Activated CD4-positive, alpha-beta T cell treated with anti-CD3 and anti-CD28 coated beads, Interleukin-2, amount 10 ng/mL, durations not matched to agents 24 days and 14 days (primary cell): Measurements from ENCODE around the gene ERG28. TPM values are rescaled to one million over a fixed set of nuclear protein-coding genes. Genes with fewer than 3 reads are reported as not detected.

Experiments
- DNase-seq: peaks from one replicate; pipeline ENCODE4 v3.0.0; 2022
- H3K27ac Mint-ChIP-seq: one replicate; pipeline ENCODE4 v1.8.0; 2022; ENCODE audit warnings: mild to moderate bottlenecking, mixed read lengths
- H3K27me3 Mint-ChIP-seq: one replicate; pipeline ENCODE4 v1.8.0; 2022; ENCODE audit warnings: mixed read lengths
- H3K36me3 Mint-ChIP-seq: one replicate; pipeline ENCODE4 v1.8.0; 2022; ENCODE audit warnings: low read depth, mild to moderate bottlenecking, mixed read lengths
- H3K4me1 Mint-ChIP-seq: one replicate; pipeline ENCODE4 v1.8.0; 2021; ENCODE audit warnings: mixed read lengths
- H3K4me3 Mint-ChIP-seq: one replicate; pipeline ENCODE4 v1.8.0; 2022; ENCODE audit warnings: mild to moderate bottlenecking, moderate library complexity, mixed read lengths
- H3K9me3 Mint-ChIP-seq: one replicate; pipeline ENCODE4 v1.8.0; 2021; ENCODE audit warnings: mixed read lengths
- intact Hi-C: fragments of 100-400 bp; cut with micrococcal nuclease; formaldehyde crosslinking; loops from one replicate; pipeline ENCODE4 v1.15.1; 2023
- total RNA-seq: library from RNA; stranded (reverse); gene quantifications from 2 replicates; pipeline ENCODE4 v1.2.3, GENCODE V29; 2022

The ERG28 gene
- total RNA-seq, 1 donor from 2014 or later, result 20.3 TPM

GRCh38 chr14:75628816-75629215 lies 31.9 kb downstream of the ERG28 start:
- intact Hi-C loops, result no loop called here
- H3K4me3 Mint-ChIP-seq, result no peak overlapping the region
- DNase-seq, result no peak
- no peaks in the 10 kb centered on the region for H3K4me1 Mint-ChIP-seq
- no peak overlapping the region for H3K27ac Mint-ChIP-seq
- H3K9me3 Mint-ChIP-seq, result no peaks in the 10 kb centered on the region
- no peaks in the 10 kb centered on the region for H3K36me3 Mint-ChIP-seq
- no peaks in the 10 kb centered on the region for H3K27me3 Mint-ChIP-seq

GRCh38 chr14:75627406-75627805 lies 33.3 kb downstream of the ERG28 start:
- intact Hi-C loops, result no loop called here
- H3K4me3 Mint-ChIP-seq, result no peak overlapping the region
- H3K27ac Mint-ChIP-seq, result no peak overlapping the region
- H3K9me3 Mint-ChIP-seq, result no peaks in the 10 kb centered on the region
- no peaks in the 10 kb centered on the region for H3K36me3 Mint-ChIP-seq
- no peak for DNase-seq
- H3K27me3 Mint-ChIP-seq, result no peaks in the 10 kb centered on the region
- H3K4me1 Mint-ChIP-seq, result no peaks in the 10 kb centered on the region

GRCh38 chr14:75626863-75627262 lies 33.8 kb downstream of the ERG28 start:
- intact Hi-C loops, result no loop called here
- no peaks in the 10 kb centered on the region for H3K36me3 Mint-ChIP-seq
- H3K4me1 Mint-ChIP-seq, result no peaks in the 10 kb centered on the region
- no peaks in the 10 kb centered on the region for H3K27me3 Mint-ChIP-seq
- no peak overlapping the region for H3K27ac Mint-ChIP-seq
- H3K9me3 Mint-ChIP-seq, result no peaks in the 10 kb centered on the region
- no peak for DNase-seq
- H3K4me3 Mint-ChIP-seq, result no peak overlapping the region

- no peak for DNase-seq
- Mint-ChIP-seq H3K27me3 (no peaks in the 10 kb centered on the region), H3K4me1 (no peaks in the 10 kb centered on the region), H3K9me3 (no peaks in the 10 kb centered on the region), H3K4me3 (no peak overlapping the region), H3K27ac (no peak overlapping the region), H3K36me3 (no peaks in the 10 kb centered on the region)
- intact Hi-C loops, result no loop called here
Measured at GRCh38 chr14:75626396-75626795, 34.3 kb downstream of the ERG28 start.

GRCh38 chr14:75625034-75625433 lies 35.6 kb downstream of the ERG28 start:
- Mint-ChIP-seq H3K36me3 (no peaks in the 10 kb centered on the region), H3K4me1 (no peaks in the 10 kb centered on the region), H3K27ac (no peak overlapping the region), H3K4me3 (no peak overlapping the region), H3K27me3 (no peaks in the 10 kb centered on the region), H3K9me3 (no peaks in the 10 kb centered on the region)
- no peak for DNase-seq
- intact Hi-C loops, result no loop called here

GRCh38 chr14:75619548-75619947 lies 41.1 kb downstream of the ERG28 start:
- no peak overlapping the region for H3K4me3 Mint-ChIP-seq

GRCh38 chr14:75615200-75615599 lies 45.5 kb downstream of the ERG28 start:
- Mint-ChIP-seq H3K4me3 (no peak overlapping the region), H3K9me3 (peaks cover 6% of the 10 kb centered on the region), H3K27ac (no peak overlapping the region), H3K36me3 (peaks cover 2% of the 10 kb centered on the region), H3K27me3 (no peaks in the 10 kb centered on the region), H3K4me1 (no peaks in the 10 kb centered on the region)
- no peak for DNase-seq
- intact Hi-C loops, result no loop called here

More at GRCh38 chr14:75619548-75619947, 41.1 kb downstream of the ERG28 start:
- intact Hi-C loops, result no loop called here
- no peaks in the 10 kb centered on the region for H3K27me3 Mint-ChIP-seq
- no peak overlapping the region for H3K27ac Mint-ChIP-seq
- no peak for DNase-seq
- no peaks in the 10 kb centered on the region for H3K4me1 Mint-ChIP-seq
- H3K36me3 Mint-ChIP-seq, result no peaks in the 10 kb centered on the region
- H3K9me3 Mint-ChIP-seq, result peaks cover 2% of the 10 kb centered on the region

- Mint-ChIP-seq H3K4me3 (no peak overlapping the region), H3K4me1 (no peaks in the 10 kb centered on the region), H3K27ac (no peak overlapping the region), H3K36me3 (peaks cover 2% of the 10 kb centered on the region), H3K9me3 (peaks cover 6% of the 10 kb centered on the region), H3K27me3 (no peaks in the 10 kb centered on the region)
- intact Hi-C loops, result no loop called here
- no peak for DNase-seq
Measured at GRCh38 chr14:75614179-75614578, 46.5 kb downstream of the ERG28 start.

GRCh38 chr14:75612157-75612556 lies 48.5 kb downstream of the ERG28 start:
- no peak overlapping the region for H3K27ac Mint-ChIP-seq
- H3K4me1 Mint-ChIP-seq, result no peaks in the 10 kb centered on the region
- H3K36me3 Mint-ChIP-seq, result peaks cover 4% of the 10 kb centered on the region
- no peak for DNase-seq
- peaks cover 6% of the 10 kb centered on the region for H3K9me3 Mint-ChIP-seq
- no peak overlapping the region for H3K4me3 Mint-ChIP-seq
- intact Hi-C loops, result no loop called here
- no peaks in the 10 kb centered on the region for H3K27me3 Mint-ChIP-seq

- Mint-ChIP-seq H3K4me3 (no peak overlapping the region), H3K27me3 (no peaks in the 10 kb centered on the region), H3K4me1 (no peaks in the 10 kb centered on the region), H3K27ac (no peak overlapping the region), H3K36me3 (peaks cover 4% of the 10 kb centered on the region), H3K9me3 (peaks cover 6% of the 10 kb centered on the region)
- intact Hi-C loops, result no loop called here
- DNase-seq, result no peak
Measured at GRCh38 chr14:75610834-75611233, 49.8 kb downstream of the ERG28 start.

- Mint-ChIP-seq H3K4me1 (no peaks in the 10 kb centered on the region), H3K9me3 (peaks cover 6% of the 10 kb centered on the region), H3K27ac (no peak overlapping the region), H3K4me3 (no peak overlapping the region), H3K36me3 (peaks cover 4% of the 10 kb centered on the region), H3K27me3 (no peaks in the 10 kb centered on the region)
- DNase-seq, result no peak
- intact Hi-C loops, result no loop called here
Measured at GRCh38 chr14:75609606-75610475, 50.8 kb downstream of the ERG28 start.

GRCh38 chr14:75609116-75609515 lies 51.6 kb downstream of the ERG28 start:
- no peak overlapping the region for H3K27ac Mint-ChIP-seq
- H3K36me3 Mint-ChIP-seq, result peaks cover 4% of the 10 kb centered on the region
- H3K4me1 Mint-ChIP-seq, result no peaks in the 10 kb centered on the region
- no peaks in the 10 kb centered on the region for H3K9me3 Mint-ChIP-seq
- no peak overlapping the region for H3K4me3 Mint-ChIP-seq
- no peaks in the 10 kb centered on the region for H3K27me3 Mint-ChIP-seq
- intact Hi-C loops, result no loop called here
- no peak for DNase-seq

GRCh38 chr14:75607842-75608640 lies 52.6 kb downstream of the ERG28 start:
- intact Hi-C loops, result no loop called here
- peaks cover 2% of the 10 kb centered on the region for H3K36me3 Mint-ChIP-seq
- no peak overlapping the region for H3K27ac Mint-ChIP-seq
- no peaks in the 10 kb centered on the region for H3K4me1 Mint-ChIP-seq
- no peaks in the 10 kb centered on the region for H3K27me3 Mint-ChIP-seq
- H3K9me3 Mint-ChIP-seq, result no peaks in the 10 kb centered on the region
- H3K4me3 Mint-ChIP-seq, result no peak overlapping the region
- DNase-seq, result no peak

GRCh38 chr14:75607044-75607443 lies 53.6 kb downstream of the ERG28 start:
- Mint-ChIP-seq H3K4me1 (no peaks in the 10 kb centered on the region), H3K27ac (no peak overlapping the region), H3K36me3 (peaks cover 2% of the 10 kb centered on the region), H3K4me3 (no peak overlapping the region), H3K27me3 (peaks cover 1% of the 10 kb centered on the region), H3K9me3 (no peaks in the 10 kb centered on the region)
- no peak for DNase-seq
- intact Hi-C loops, result no loop called here
